22Rv1 (cell line): ENCODE data around the gene IPO11.

Experiments
- CTCF ChIP-seq: fragments of 450-650 bp; IDR thresholded peaks from 2 replicates; pipeline ENCODE4 v1.5.1; 2017; ENCODE audit warnings: mild to moderate bottlenecking
- ZFX ChIP-seq: fragments of 450-650 bp; IDR thresholded peaks from 2 replicates; pipeline ENCODE4 v1.6.1; 2017; ENCODE audit warnings: antibody characterized with exemption, borderline replicate concordance

GRCh38 chr5:62450259-62450658 lies 37.7 kb downstream of the IPO11 start:
- TF ChIP-seq CTCF = no peak
- TF ChIP-seq ZFX = no peak
